Measurements from ENCODE around the gene RAI1. TPM values are rescaled to one million over a fixed set of nuclear protein-coding genes. Genes with fewer than 3 reads are reported as not detected.

Gene RAI1
- total and polyA plus RNA-seq, 2 of the 13 experiments (the other 11 are each of a cell fraction or from before 2014, with no cell fraction given): 3.4 to 5.2 TPM

DNA sequence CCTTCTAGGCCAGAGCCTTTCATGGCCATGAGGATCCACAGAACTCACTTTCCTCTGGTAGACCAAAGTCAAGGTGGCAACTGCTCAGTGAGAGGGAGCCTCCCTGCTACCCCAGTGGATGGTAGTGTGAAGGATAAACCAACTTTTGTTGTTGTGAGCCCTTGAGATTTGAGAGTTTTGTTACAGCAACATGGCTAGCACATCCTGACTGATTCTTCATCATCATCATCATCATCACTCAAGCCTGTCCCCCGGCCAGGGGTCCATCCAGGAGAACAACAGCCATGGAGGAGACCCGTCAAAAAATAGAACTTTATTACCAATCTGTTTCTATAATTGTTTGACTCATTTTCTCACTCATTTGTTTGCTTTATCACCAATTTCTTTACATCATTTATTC lies 23.7 kb downstream of the RAI1 start:
- H3K4me1 ChIP-seq (ENCODE audit: insufficient read depth, low read length): peaks cover 72% of the 10 kb centered on the region
- TF ChIP-seq ZNF12 (CRISPR knock-in tag; IDR thresholded peaks at IDR 0.05) (peak; percentile 79), MZF1 (CRISPR knock-in tag; IDR thresholded peaks at IDR 0.05; ENCODE audit: borderline replicate concordance) (no peak), FOXA1 (IDR thresholded peaks at IDR 0.05) (no peak), FOXA1 (CRISPR knock-in tag; IDR thresholded peaks at IDR 0.05) (no peak)
- no peak overlapping the region for H3K4me2 ChIP-seq (ENCODE audit: low read depth, low read length)
- 97% methylated on average over 2 of the region's 2 CpGs for WGBS (ENCODE audit: low lambda C conversion rate)
- no peaks in the 10 kb centered on the region for H3K27me3 ChIP-seq (ENCODE audit: control insufficient read depth in 1 of 2, insufficient read depth in 2 of 2, low read length in 2 of 2)
- H3K36me3 ChIP-seq (replicated peaks in 1 of 2; ENCODE audit: control insufficient read depth in 1 of 2, insufficient read depth in 2 of 2, low read length in 2 of 2): no peaks in the 10 kb centered on the region; a peak in 2 of 5 replicates
- no peak overlapping the region for H3K4me3 ChIP-seq (replicated peaks in 1 of 3; ENCODE audit: insufficient read depth in 1 of 3, low read depth in 2 of 3, low read length in 3 of 3)
- in situ Hi-C loops (cut with HindIII; ENCODE audit: extremely low pct_ligation_motif_present, low pct_unique_long_range_greater_than_20kb) (no loop called here), intact Hi-C loops (cut with micrococcal nuclease; ENCODE audit: unreplicated experiment) (no loop called here)
- no peak overlapping the region for H3K9ac ChIP-seq (ENCODE audit: insufficient read depth, low read depth, low read length)
- FAIRE-seq (no peak), DNase-seq (ENCODE audit: low spot score) (no peak), ATAC-seq (no peak)
- BruUV-seq (replicated peaks): no TSS peak
- CTCF ChIA-PET (ENCODE audit: low intra/inter-chr PET ratio, low total read pairs): no interaction called here
- no peak overlapping the region for H3K27ac ChIP-seq (ENCODE audit: extremely low read length, insufficient read depth, low read length)
- H4K20me1 ChIP-seq (ENCODE audit: insufficient read depth, low read length): peaks cover 17% of the 10 kb centered on the region
- no peak overlapping the region for H2AFZ ChIP-seq (ENCODE audit: low read length)
- no peaks in the 10 kb centered on the region for H3K9me3 ChIP-seq (ENCODE audit: low read length)
- H3K79me2 ChIP-seq (ENCODE audit: insufficient read depth, low read length): peaks cover 67% of the 10 kb centered on the region
- POLR2A ChIA-PET: no interaction called here

DNA sequence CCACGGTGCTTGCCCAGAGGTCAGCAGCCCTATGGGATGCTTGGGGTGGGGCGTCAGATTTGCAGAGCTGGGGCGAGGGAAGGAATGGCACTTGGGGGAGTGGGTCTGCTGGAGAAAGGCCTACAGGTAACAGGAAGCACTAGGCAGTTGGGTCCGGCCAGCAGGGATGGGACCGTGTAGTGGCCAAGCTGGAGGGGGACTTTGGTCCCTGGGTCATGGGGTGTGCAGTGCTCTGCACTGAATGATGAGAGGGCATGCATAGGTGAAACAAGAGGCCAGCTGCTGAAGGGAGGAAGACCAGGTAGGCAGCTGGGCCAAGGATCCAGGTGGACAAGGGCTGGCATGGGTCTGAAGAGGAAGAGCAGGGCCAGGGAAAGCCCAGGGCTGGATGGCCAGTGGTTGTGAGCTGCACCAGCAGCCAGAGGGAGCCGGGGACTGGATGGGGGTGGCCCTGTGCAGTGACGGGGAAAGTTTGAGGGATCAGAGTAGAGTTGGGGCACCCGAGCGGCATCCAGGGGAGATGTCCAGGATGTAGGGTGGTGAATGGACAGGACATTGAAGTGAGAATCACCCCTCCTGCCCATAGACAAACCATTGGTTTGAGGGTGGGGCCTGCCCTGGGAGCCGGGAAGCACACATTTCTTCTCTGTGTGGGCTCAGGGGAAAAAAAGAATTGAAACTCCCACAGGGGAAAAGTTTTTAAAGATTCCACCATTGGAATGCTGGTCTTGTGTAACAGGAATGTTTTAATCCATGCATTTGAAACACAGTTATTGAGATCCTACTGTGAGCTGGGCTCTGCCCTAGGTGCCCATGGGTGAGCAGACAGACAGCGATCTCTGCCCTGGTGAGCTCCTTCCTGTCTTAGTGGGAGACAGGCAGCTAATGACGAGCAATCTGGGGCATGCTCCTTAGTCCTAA lies 25.1 kb downstream of the RAI1 start:
- BruUV-seq (replicated peaks): no TSS peak
- peak overlapping the region; percentile 26; the same call in 1 of the 2 replicates for H3K4me2 ChIP-seq (ENCODE audit: low read depth, low read length)
- no peak overlapping the region for H2AFZ ChIP-seq (ENCODE audit: low read length)
- peaks cover 17% of the 10 kb centered on the region for H4K20me1 ChIP-seq (ENCODE audit: insufficient read depth, low read length)
- H3K27ac ChIP-seq (ENCODE audit: extremely low read length, insufficient read depth, low read length): no peak overlapping the region
- POLR2A ChIA-PET: interaction anchor here (1.7 kb wide), 2 partner anchors 11 to 13 kb away, joined by 8 to 13 read pairs; no protein-coding TSS in a partner anchor
- peaks cover 87% of the 10 kb centered on the region for H3K4me1 ChIP-seq (ENCODE audit: insufficient read depth, low read length)
- no peak overlapping the region; a peak in 1 of 6 replicates for H3K4me3 ChIP-seq (replicated peaks in 1 of 3; ENCODE audit: insufficient read depth in 1 of 3, low read depth in 2 of 3, low read length in 3 of 3)
- H3K79me2 ChIP-seq (ENCODE audit: insufficient read depth, low read length): peaks cover 65% of the 10 kb centered on the region
- DNase-seq (ENCODE audit: low spot score): no peak
- FAIRE-seq: no peak
- peak; percentile 39 for ATAC-seq
- no peaks in the 10 kb centered on the region for H3K9me3 ChIP-seq (ENCODE audit: low read length)
- 76% methylated on average over 11 of the region's 12 CpGs for WGBS (ENCODE audit: low lambda C conversion rate)
- in situ Hi-C loops (cut with HindIII; ENCODE audit: extremely low pct_ligation_motif_present, low pct_unique_long_range_greater_than_20kb) (no loop called here), intact Hi-C loops (cut with micrococcal nuclease; ENCODE audit: unreplicated experiment) (no loop called here)
- H3K27me3 ChIP-seq (ENCODE audit: control insufficient read depth in 1 of 2, insufficient read depth in 2 of 2, low read length in 2 of 2): no peaks in the 10 kb centered on the region
- CTCF ChIA-PET (ENCODE audit: low intra/inter-chr PET ratio, low total read pairs): no interaction called here
- no peaks in the 10 kb centered on the region; a peak in 2 of 5 replicates for H3K36me3 ChIP-seq (replicated peaks in 1 of 2; ENCODE audit: control insufficient read depth in 1 of 2, insufficient read depth in 2 of 2, low read length in 2 of 2)
- H3K9ac ChIP-seq (ENCODE audit: insufficient read depth, low read depth, low read length): no peak overlapping the region
- TF ChIP-seq NR2C2 (CRISPR knock-in tag; IDR thresholded peaks at IDR 0.05; ENCODE audit: borderline replicate concordance) (peak; percentile 22; the same call in 1 of the 2 replicates), ZNF678 (CRISPR knock-in tag; IDR thresholded peaks at IDR 0.05) (no peak)
- TF ChIP-seq, protein P1, sequence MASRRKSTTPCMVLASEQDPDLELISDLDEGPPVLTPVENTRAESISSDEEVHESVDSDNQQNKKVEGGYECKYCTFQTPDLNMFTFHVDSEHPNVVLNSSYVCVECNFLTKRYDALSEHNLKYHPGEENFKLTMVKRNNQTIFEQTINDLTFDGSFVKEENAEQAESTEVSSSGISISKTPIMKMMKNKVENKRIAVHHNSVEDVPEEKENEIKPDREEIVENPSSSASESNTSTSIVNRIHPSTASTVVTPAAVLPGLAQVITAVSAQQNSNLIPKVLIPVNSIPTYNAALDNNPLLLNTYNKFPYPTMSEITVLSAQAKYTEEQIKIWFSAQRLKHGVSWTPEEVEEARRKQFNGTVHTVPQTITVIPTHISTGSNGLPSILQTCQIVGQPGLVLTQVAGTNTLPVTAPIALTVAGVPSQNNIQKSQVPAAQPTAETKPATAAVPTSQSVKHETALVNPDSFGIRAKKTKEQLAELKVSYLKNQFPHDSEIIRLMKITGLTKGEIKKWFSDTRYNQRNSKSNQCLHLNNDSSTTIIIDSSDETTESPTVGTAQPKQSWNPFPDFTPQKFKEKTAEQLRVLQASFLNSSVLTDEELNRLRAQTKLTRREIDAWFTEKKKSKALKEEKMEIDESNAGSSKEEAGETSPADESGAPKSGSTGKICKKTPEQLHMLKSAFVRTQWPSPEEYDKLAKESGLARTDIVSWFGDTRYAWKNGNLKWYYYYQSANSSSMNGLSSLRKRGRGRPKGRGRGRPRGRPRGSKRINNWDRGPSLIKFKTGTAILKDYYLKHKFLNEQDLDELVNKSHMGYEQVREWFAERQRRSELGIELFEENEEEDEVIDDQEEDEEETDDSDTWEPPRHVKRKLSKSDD (CRISPR knock-in tag; IDR thresholded peaks at IDR 0.05; ENCODE audit: low read depth): no peak
- TF ChIP-seq, protein P2, sequence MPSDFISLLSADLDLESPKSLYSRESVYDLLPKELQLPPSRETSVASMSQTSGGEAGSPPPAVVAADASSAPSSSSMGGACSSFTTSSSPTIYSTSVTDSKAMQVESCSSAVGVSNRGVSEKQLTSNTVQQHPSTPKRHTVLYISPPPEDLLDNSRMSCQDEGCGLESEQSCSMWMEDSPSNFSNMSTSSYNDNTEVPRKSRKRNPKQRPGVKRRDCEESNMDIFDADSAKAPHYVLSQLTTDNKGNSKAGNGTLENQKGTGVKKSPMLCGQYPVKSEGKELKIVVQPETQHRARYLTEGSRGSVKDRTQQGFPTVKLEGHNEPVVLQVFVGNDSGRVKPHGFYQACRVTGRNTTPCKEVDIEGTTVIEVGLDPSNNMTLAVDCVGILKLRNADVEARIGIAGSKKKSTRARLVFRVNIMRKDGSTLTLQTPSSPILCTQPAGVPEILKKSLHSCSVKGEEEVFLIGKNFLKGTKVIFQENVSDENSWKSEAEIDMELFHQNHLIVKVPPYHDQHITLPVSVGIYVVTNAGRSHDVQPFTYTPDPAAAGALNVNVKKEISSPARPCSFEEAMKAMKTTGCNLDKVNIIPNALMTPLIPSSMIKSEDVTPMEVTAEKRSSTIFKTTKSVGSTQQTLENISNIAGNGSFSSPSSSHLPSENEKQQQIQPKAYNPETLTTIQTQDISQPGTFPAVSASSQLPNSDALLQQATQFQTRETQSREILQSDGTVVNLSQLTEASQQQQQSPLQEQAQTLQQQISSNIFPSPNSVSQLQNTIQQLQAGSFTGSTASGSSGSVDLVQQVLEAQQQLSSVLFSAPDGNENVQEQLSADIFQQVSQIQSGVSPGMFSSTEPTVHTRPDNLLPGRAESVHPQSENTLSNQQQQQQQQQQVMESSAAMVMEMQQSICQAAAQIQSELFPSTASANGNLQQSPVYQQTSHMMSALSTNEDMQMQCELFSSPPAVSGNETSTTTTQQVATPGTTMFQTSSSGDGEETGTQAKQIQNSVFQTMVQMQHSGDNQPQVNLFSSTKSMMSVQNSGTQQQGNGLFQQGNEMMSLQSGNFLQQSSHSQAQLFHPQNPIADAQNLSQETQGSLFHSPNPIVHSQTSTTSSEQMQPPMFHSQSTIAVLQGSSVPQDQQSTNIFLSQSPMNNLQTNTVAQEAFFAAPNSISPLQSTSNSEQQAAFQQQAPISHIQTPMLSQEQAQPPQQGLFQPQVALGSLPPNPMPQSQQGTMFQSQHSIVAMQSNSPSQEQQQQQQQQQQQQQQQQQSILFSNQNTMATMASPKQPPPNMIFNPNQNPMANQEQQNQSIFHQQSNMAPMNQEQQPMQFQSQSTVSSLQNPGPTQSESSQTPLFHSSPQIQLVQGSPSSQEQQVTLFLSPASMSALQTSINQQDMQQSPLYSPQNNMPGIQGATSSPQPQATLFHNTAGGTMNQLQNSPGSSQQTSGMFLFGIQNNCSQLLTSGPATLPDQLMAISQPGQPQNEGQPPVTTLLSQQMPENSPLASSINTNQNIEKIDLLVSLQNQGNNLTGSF (CRISPR knock-in tag; IDR thresholded peaks at IDR 0.05): no peak

Data from HepG2 (cell line).